Esophagus muscularis mucosa (tissue), 4 donors: ENCODE measurements around the gene GALNT2. TPM values are rescaled to one million over a fixed set of nuclear protein-coding genes. Genes with fewer than 3 reads are reported as not detected.

Experiments
- DNase-seq: peaks from one replicate; pipeline ENCODE4 v3.0.0-alpha.2; 2017; ENCODE audit errors: extremely low spot score
- H3K27ac ChIP-seq, 4 donors: fragments of 200-600 bp; sonication (generic); replicated peaks in 1 of 4; 1 replicate in 3 of 4; 2 replicates in 1 of 4; pipeline ENCODE4 v1.5.1; 2016 to 2019; ENCODE audit warnings: mild to moderate bottlenecking in 1 of 4
- H3K27me3 ChIP-seq, 4 donors: fragments of 200-600 bp; sonication (generic); one replicate each; pipeline versions ENCODE4 v1.5.1 to v1.6.0; 2016 to 2019
- H3K36me3 ChIP-seq, 4 donors: fragments of 200-600 bp; sonication (generic); one replicate each; pipeline ENCODE4 v1.5.1; 2016 to 2019
- H3K4me1 ChIP-seq, 4 donors: fragments of 200-600 bp; sonication (generic); one replicate each; pipeline ENCODE4 v1.5.1; 2016 to 2019
- H3K4me3 ChIP-seq, 4 donors: fragments of 200-600 bp; sonication (generic); 1 replicate in 2 of 4; 2 replicates in 2 of 4; pipeline ENCODE4 v1.5.1; 2016 to 2019; ENCODE audit warnings: mild to moderate bottlenecking in 4 of 4, moderate library complexity in 1 of 4
- H3K9me3 ChIP-seq, 4 donors: fragments of 200-600 bp; sonication (generic); 1 replicate in 3 of 4; 2 replicates in 1 of 4; pipeline ENCODE4 v1.5.1; 2016 to 2019
- EP300 ChIP-seq: sonication (generic); formaldehyde crosslinking; IDR thresholded peaks from one replicate; pipeline ENCODE4 v1.6.1; 2017; ENCODE audit warnings: antibody characterized with exemption
- POLR2A ChIP-seq: fragments of 450-650 bp; IDR thresholded peaks from one replicate; pipeline ENCODE4 v1.6.1; 2017; ENCODE audit warnings: antibody characterized with exemption, moderate library complexity, mild to moderate bottlenecking, low read depth
- POLR2AphosphoS5 ChIP-seq, 2 donors: sonication (generic); formaldehyde crosslinking; IDR thresholded peaks; one replicate each; pipeline ENCODE4 v1.6.1; 2017; ENCODE audit warnings: antibody characterized with exemption in 2 of 2
- WGBS: methylation state at CpG from one replicate; pipeline ENCODE4 v1.1.5; 2018; 5-methylcytosine and 5-hydroxymethylcytosine counted together
- intact Hi-C: fragments of 100-400 bp; cut with DNase I; formaldehyde crosslinking; loops from one replicate; pipeline ENCODE4 v1.15.1; 2023
- total RNA-seq, 4 donors: library from RNA; depleted of rRNA; stranded (reverse); fragments of >200 nt; gene quantifications; one replicate each; pipeline versions ENCODE4 v1.1.0 to v1.2.1, GENCODE V29; 2016
- TF ChIP-seq, protein P1 (sequence below), 3 experiments: fragments of 200-600 bp in 2 of 3; fragments of 450-650 bp in 1 of 3; sonication (generic) in 2 of 3; IDR thresholded peaks; one replicate each; pipeline ENCODE4 v1.5.1; 2017 to 2019; ENCODE audit warnings: antibody characterized with exemption in 3 of 3, mild to moderate bottlenecking in 2 of 3, moderate library complexity in 1 of 3

The GALNT2 gene
- total RNA-seq, 4 donors from 2014 or later, result 89.6 to 145 (median 129) TPM

DNA sequence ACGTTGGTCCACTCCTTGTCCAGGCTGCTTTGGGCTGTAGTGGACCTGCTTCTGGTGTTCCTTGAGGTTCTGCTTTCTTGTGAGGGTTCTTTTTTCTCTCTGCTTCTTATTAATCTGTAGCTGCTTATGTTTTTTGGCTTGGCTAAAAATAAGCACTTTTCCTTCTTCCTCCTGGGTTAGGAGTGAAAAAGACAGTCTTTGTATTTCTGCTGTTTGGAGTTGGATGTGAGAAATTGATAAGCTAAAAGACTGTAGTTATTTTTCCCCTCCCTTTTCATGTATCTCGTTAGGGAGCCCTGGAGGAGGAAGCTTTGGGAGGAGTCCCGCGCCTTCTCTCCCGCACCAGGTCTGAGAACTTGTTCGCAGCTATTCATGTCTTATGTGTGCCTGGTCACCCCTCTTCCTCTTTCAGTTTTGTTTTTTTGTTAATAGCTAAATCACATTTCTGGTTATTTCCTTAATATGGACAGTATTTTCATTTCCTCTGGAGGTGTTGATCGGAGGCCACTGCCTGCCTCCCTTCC is 79.0 kb downstream of the GALNT2 start:
- no peak overlapping the region for H3K4me3 ChIP-seq
- TF ChIP-seq, protein P1, sequence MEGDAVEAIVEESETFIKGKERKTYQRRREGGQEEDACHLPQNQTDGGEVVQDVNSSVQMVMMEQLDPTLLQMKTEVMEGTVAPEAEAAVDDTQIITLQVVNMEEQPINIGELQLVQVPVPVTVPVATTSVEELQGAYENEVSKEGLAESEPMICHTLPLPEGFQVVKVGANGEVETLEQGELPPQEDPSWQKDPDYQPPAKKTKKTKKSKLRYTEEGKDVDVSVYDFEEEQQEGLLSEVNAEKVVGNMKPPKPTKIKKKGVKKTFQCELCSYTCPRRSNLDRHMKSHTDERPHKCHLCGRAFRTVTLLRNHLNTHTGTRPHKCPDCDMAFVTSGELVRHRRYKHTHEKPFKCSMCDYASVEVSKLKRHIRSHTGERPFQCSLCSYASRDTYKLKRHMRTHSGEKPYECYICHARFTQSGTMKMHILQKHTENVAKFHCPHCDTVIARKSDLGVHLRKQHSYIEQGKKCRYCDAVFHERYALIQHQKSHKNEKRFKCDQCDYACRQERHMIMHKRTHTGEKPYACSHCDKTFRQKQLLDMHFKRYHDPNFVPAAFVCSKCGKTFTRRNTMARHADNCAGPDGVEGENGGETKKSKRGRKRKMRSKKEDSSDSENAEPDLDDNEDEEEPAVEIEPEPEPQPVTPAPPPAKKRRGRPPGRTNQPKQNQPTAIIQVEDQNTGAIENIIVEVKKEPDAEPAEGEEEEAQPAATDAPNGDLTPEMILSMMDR (IDR thresholded peaks at IDR 0.05), result no peak
- TF ChIP-seq EP300 (no peak), POLR2A (no peak), POLR2AphosphoS5 (IDR thresholded peaks at IDR 0.05) (no peak)
- intact Hi-C loops, result no loop called here
- no peak for DNase-seq
- 64% methylated on average over 7 of the region's 7 CpGs for WGBS
- no peaks in the 10 kb centered on the region for H3K9me3 ChIP-seq
- H3K4me1 ChIP-seq, result peaks cover 48 to 99% (median 96%) of the 10 kb centered on the region in 4 donors
- H3K27ac ChIP-seq, result peak overlapping the region in 2 of 4 donors; percentile 0 to 21
- H3K36me3 ChIP-seq, result no peaks in the 10 kb centered on the region
- H3K27me3 ChIP-seq, result no peaks in the 10 kb centered on the region

DNA sequence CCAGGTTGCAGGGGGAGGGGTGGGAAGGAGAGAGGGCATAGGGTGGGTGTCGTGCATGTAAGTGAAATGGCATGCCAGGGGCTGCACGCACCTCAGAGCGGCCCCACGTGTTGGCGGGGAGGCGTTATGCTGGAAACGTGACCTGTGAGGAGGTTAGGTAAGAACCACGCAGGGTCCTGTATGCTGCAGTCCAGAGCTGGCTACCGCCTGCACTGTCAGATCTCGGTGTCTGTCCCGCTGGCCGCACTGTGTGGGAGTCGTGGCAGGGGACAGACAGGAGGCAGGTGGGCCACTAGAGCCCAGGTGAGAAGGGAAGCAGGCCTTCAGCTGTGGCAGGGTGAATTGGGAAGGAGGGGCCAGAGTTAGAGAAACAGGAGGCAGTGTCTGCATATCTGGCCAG is 79.7 kb downstream of the GALNT2 start:
- intact Hi-C loops, result no loop called here
- 93% methylated on average over 13 of the region's 13 CpGs for WGBS
- Histone ChIP-seq H3K27me3 (no peaks in the 10 kb centered on the region), H3K4me3 (no peak overlapping the region), H3K27ac (no peak overlapping the region), H3K9me3 (no peaks in the 10 kb centered on the region), H3K4me1 (peaks cover 48 to 100% (median 93%) of the 10 kb centered on the region in 4 donors), H3K36me3 (peaks cover 0 to 3% (median 0%) of the 10 kb centered on the region in 4 donors)
- TF ChIP-seq EP300, result no peak
- TF ChIP-seq POLR2AphosphoS5 (IDR thresholded peaks at IDR 0.05), result no peak
- no peak for TF ChIP-seq POLR2A
- TF ChIP-seq, protein P1 (IDR thresholded peaks at IDR 0.05), result no peak
- DNase-seq, result no peak

DNA sequence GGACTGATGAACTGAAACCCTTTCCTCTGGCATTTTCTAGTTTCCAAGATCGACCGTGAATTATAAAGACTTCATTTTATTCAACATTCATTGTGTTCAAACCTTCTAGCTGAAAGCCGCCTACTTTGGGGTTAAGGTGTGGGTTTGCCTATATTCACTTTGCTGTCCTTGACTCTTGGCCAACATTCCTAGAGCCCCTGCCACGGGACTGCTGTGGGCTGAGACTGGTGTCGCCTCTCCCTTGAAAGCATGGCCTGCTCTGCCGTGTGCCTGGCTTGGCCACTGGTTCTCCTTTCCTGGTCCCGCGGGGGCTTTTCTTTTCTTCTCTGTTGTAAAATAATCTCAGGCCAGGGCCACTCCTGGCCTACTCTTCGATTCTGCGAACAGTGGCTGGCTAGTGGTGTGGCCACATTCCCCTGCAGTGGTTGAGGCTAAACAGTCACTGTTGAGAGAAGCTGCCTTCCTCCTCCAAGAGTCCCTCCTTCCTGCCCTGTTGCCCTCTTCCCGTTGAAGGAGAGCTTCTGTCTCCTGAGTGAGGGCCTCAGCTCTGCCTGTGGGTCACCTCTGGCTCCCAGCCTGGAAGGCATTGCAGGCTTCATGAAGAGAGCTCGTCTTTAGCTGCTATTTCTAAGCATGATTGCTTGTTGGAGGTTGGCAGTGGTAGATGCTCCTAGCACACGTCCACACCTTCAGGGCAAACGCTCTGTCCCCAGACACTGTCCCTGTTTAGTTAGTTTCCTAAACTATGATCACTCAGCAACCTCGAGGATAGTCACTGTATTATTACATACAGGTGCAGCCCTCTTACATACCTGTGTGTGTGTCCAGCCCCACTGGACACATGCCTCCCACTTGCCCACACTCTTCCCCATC is 80.5 kb downstream of the GALNT2 start:
- 67% methylated on average over 15 of the region's 15 CpGs for WGBS
- no peaks in the 10 kb centered on the region for H3K9me3 ChIP-seq
- no peak overlapping the region for H3K27ac ChIP-seq
- DNase-seq, result no peak
- H3K36me3 ChIP-seq, result peaks cover 0 to 3% (median 0%) of the 10 kb centered on the region in 4 donors
- no peaks in the 10 kb centered on the region for H3K27me3 ChIP-seq
- peaks cover 43 to 95% (median 89%) of the 10 kb centered on the region in 4 donors for H3K4me1 ChIP-seq
- TF ChIP-seq, protein P1 (IDR thresholded peaks at IDR 0.05), result no peak
- TF ChIP-seq POLR2A, result no peak
- no peak for TF ChIP-seq EP300
- no peak for TF ChIP-seq POLR2AphosphoS5 (IDR thresholded peaks at IDR 0.05)
- intact Hi-C loops, result no loop called here
- no peak overlapping the region for H3K4me3 ChIP-seq

GRCh38 chr1:230148126-230148652 is 81.2 kb downstream of the GALNT2 start:
- H3K36me3 ChIP-seq, result peaks cover 0 to 3% (median 0%) of the 10 kb centered on the region in 4 donors
- H3K27ac ChIP-seq, result no peak overlapping the region
- H3K4me3 ChIP-seq, result no peak overlapping the region
- H3K27me3 ChIP-seq, result no peaks in the 10 kb centered on the region
- intact Hi-C loops, result no loop called here
- TF ChIP-seq EP300, result no peak
- TF ChIP-seq, protein P1 (IDR thresholded peaks at IDR 0.05), result no peak
- no peak for TF ChIP-seq POLR2A
- no peak for TF ChIP-seq POLR2AphosphoS5 (IDR thresholded peaks at IDR 0.05)
- H3K9me3 ChIP-seq, result no peaks in the 10 kb centered on the region
- 87% methylated on average over 15 of the region's 15 CpGs for WGBS
- DNase-seq, result no peak
- H3K4me1 ChIP-seq, result peaks cover 40 to 95% (median 87%) of the 10 kb centered on the region in 4 donors
